OCI-LY7 (cell line): ENCODE measurements around the gene SLC19A1.

ENCODE experiments used
- EZH2phosphoT487 ChIP-seq: fragments of 200-600 bp; sonication (generic); IDR thresholded peaks from 2 replicates; pipeline ENCODE4 v1.6.1; 2018; ENCODE audit warnings: low read depth, borderline replicate concordance, mild to moderate bottlenecking, mixed run types, antibody characterized with exemption, low read length, moderate library complexity, mixed read lengths
- TF ChIP-seq, protein P1 (sequence below): fragments of 200-600 bp; sonication (generic); conservative IDR thresholded peaks from 2 replicates; pipeline ENCODE4 v1.5.1; 2014; ENCODE audit warnings: mild to moderate bottlenecking, antibody characterized with exemption, low read length, moderate library complexity, mixed read lengths

DNA sequence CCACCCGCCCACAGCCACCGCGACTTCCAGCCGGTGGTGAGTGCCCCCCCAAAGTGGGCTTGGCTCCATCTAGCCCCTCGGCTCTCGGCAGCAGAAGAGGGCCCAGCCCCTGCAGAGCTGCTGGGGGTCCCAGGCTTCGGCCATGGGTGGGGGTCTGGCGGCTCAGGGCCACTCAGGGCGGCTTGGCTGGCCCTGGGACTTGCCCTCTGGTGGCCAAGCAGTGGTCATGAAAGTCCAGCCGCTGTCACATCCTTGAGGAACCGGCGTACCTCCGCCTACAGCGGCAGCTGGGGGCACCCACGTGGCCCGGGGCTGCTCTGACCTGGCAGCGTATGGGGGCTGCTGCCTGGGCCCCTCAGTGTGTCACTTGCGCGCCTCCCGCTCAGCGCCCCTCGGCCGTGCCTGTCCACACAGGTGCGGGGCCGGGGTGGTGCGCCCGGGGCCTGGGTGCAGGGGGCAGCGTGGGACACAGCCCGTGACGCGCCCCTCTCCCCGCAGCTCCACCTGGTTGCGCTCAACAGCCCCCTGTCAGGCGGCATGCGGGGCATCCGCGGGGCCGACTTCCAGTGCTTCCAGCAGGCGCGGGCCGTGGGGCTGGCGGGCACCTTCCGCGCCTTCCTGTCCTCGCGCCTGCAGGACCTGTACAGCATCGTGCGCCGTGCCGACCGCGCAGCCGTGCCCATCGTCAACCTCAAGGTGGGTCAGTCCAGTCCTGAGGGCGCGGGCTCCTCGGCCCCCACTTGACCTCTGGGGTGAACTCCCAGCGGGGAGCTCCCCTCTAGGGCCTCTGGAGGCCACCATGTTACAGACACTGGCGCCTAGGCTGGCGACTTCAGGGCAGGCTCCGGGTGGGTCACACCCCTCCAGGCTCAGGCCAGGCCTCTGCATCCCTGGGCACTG, 32.4 kb downstream of the SLC19A1 start:
- TF ChIP-seq, protein P1, sequence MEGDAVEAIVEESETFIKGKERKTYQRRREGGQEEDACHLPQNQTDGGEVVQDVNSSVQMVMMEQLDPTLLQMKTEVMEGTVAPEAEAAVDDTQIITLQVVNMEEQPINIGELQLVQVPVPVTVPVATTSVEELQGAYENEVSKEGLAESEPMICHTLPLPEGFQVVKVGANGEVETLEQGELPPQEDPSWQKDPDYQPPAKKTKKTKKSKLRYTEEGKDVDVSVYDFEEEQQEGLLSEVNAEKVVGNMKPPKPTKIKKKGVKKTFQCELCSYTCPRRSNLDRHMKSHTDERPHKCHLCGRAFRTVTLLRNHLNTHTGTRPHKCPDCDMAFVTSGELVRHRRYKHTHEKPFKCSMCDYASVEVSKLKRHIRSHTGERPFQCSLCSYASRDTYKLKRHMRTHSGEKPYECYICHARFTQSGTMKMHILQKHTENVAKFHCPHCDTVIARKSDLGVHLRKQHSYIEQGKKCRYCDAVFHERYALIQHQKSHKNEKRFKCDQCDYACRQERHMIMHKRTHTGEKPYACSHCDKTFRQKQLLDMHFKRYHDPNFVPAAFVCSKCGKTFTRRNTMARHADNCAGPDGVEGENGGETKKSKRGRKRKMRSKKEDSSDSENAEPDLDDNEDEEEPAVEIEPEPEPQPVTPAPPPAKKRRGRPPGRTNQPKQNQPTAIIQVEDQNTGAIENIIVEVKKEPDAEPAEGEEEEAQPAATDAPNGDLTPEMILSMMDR: no peak
- TF ChIP-seq EZH2phosphoT487: no peak
